ENCODE data around the gene METTL4.

- TF ChIP-seq CTCF (IDR thresholded peaks at IDR 0.05; ENCODE audit: low read length) = no peak
- no peak for TF ChIP-seq EZH2 (optimal IDR thresholded peaks at IDR 0.05; ENCODE audit: low read depth, low read length)
These were observed 18.2 kb upstream of the METTL4 start for GRCh38 chr18:2589345-2590068.
